Measurements from ENCODE around the gene FTL. TPM values are rescaled to one million over a fixed set of nuclear protein-coding genes. Genes with fewer than 3 reads are reported as not detected.

FTL gene
- polyA plus RNA-seq, 2 of the 4 experiments (the other 2 are of a cell fraction), result 4,743 to 13,930 TPM

- Histone ChIP-seq H3K4me3 (no peak overlapping the region), H3K4me1 (no peaks in the 10 kb centered on the region), H3K4me2 (no peak overlapping the region), H3K27ac (no peak overlapping the region), H3K9me3 (no peaks in the 10 kb centered on the region)
- no peak for DNase-seq (ENCODE audit: low read depth in 1 of 2, low spot score in 1 of 2)
- WGBS (ENCODE audit: missing lambda C conversion rate), result 92% methylated on average over 18 of the region's 18 CpGs
- ATAC-seq, result no peak
- TF ChIP-seq HMGXB4 (CRISPR knock-in tag; IDR thresholded peaks at IDR 0.05; ENCODE audit: borderline replicate concordance) (no peak), JUNB (IDR thresholded peaks at IDR 0.05) (no peak), ZSCAN20 (CRISPR knock-in tag; IDR thresholded peaks at IDR 0.05) (no peak), HEYL (CRISPR knock-in tag; IDR thresholded peaks at IDR 0.05) (no peak), CHD4 (IDR thresholded peaks at IDR 0.05; ENCODE audit: borderline replicate concordance) (no peak), ZC3H11A (IDR thresholded peaks at IDR 0.05) (no peak), REST (IDR thresholded peaks at IDR 0.05) (no peak), RFX5 (IDR thresholded peaks at IDR 0.05) (no peak), CHD2 (IDR thresholded peaks at IDR 0.05; ENCODE audit: low read length, partially characterized antibody) (no peak), CBX2 (IDR thresholded peaks at IDR 0.05; ENCODE audit: borderline replicate concordance, low read depth) (no peak), RCOR1 (IDR thresholded peaks at IDR 0.05; ENCODE audit: low read depth, low read length) (no peak), KDM1A (IDR thresholded peaks at IDR 0.05; ENCODE audit: low read depth) (no peak)
- ChIA-PET CTCF (interaction anchor here (1.0 to 21.8 kb wide), 2 partner anchors 15 to 87 kb away, joined by 4 to 408 read pairs; partner anchors contain the start of genes GYS1 and RUVBL2), POLR2A (interaction anchor here (0.8 to 1.4 kb wide), 2 partner anchors 9 to 17 kb away, joined by 3 to 6 read pairs; partner anchors contain the start of gene RUVBL2)
- FAIRE-seq, result no peak
Measured at GRCh38 chr19:49010453-49010852, 45.3 kb downstream of the FTL start.

- FAIRE-seq (no peak), DNase-seq (ENCODE audit: low read depth in 1 of 2, low spot score in 1 of 2) (no peak), ATAC-seq (no peak)
- Histone ChIP-seq H3K4me3 (no peak overlapping the region), H3K4me1 (no peaks in the 10 kb centered on the region), H3K27ac (no peak overlapping the region), H3K9me3 (no peaks in the 10 kb centered on the region), H3K4me2 (no peak overlapping the region)
- POLR2A ChIA-PET, result no interaction called here
- TF ChIP-seq EP300 (IDR thresholded peaks at IDR 0.05) (no peak), CHD4 (IDR thresholded peaks at IDR 0.05; ENCODE audit: borderline replicate concordance) (no peak), MAX (IDR thresholded peaks at IDR 0.05) (no peak), RARB (CRISPR knock-in tag; IDR thresholded peaks at IDR 0.05) (no peak), FOXS1 (CRISPR knock-in tag; IDR thresholded peaks at IDR 0.05) (no peak), E2F6 (IDR thresholded peaks at IDR 0.05; ENCODE audit: borderline replicate concordance, low read depth) (no peak), JUNB (IDR thresholded peaks at IDR 0.05) (no peak), HOXB5 (CRISPR knock-in tag; IDR thresholded peaks at IDR 0.05) (no peak), RCOR1 (IDR thresholded peaks at IDR 0.05; ENCODE audit: low read depth, low read length) (no peak), ZSCAN20 (CRISPR knock-in tag; IDR thresholded peaks at IDR 0.05) (no peak), TP53 (CRISPR knock-in tag; IDR thresholded peaks at IDR 0.05) (no peak), MYC (IDR thresholded peaks at IDR 0.05; ENCODE audit: borderline replicate concordance, low read length) (no peak), ATOH8 (CRISPR knock-in tag; IDR thresholded peaks at IDR 0.05; ENCODE audit: low read depth) (no peak), TFCP2L1 (CRISPR knock-in tag; IDR thresholded peaks at IDR 0.05) (no peak), HDAC2 (IDR thresholded peaks at IDR 0.05) (no peak)
- CTCF ChIA-PET, result interaction anchor here (1.5 to 21.8 kb wide), 2 partner anchors 16 to 40 kb away, joined by 3 to 408 read pairs; partner anchors contain the start of genes GYS1 and RUVBL2
- WGBS (ENCODE audit: missing lambda C conversion rate), result 89% methylated on average over 17 of the region's 17 CpGs
Measured at GRCh38 chr19:49011194-49011593, 46.1 kb downstream of the FTL start.
